ENCODE measurements around the gene FBXL20.

DNA sequence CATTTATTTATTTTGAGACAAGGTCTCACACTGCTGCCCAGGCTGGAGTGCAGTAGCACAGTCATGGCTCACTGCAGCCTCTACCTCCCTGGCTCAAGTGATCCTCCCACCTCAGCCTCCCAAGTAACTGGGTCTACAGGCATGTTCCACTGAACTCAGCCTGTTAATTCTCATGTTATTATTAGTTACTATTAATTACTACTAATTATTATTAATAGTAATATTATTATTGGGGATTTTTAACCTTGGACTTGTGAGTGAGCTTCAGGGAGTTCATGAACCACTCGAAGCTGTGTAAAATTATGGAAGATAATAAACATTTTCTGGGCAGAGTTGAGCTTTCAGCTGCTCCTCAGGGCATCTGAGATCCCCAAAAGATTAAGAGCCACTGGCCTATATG lies 171.1 kb downstream of the FBXL20 start:
- TF ChIP-seq, protein P1, sequence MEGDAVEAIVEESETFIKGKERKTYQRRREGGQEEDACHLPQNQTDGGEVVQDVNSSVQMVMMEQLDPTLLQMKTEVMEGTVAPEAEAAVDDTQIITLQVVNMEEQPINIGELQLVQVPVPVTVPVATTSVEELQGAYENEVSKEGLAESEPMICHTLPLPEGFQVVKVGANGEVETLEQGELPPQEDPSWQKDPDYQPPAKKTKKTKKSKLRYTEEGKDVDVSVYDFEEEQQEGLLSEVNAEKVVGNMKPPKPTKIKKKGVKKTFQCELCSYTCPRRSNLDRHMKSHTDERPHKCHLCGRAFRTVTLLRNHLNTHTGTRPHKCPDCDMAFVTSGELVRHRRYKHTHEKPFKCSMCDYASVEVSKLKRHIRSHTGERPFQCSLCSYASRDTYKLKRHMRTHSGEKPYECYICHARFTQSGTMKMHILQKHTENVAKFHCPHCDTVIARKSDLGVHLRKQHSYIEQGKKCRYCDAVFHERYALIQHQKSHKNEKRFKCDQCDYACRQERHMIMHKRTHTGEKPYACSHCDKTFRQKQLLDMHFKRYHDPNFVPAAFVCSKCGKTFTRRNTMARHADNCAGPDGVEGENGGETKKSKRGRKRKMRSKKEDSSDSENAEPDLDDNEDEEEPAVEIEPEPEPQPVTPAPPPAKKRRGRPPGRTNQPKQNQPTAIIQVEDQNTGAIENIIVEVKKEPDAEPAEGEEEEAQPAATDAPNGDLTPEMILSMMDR (IDR thresholded peaks at IDR 0.05): no peak
- TF ChIP-seq EZH2phosphoT487 (IDR thresholded peaks at IDR 0.05; ENCODE audit: borderline replicate concordance, low read depth) (no peak), POLR2AphosphoS5 (IDR thresholded peaks at IDR 0.05; ENCODE audit: low read depth, low read length) (no peak), TCF12 (IDR thresholded peaks at IDR 0.05) (no peak), RCOR1 (IDR thresholded peaks at IDR 0.05; ENCODE audit: low read length) (no peak), FOXJ3 (CRISPR knock-in tag; IDR thresholded peaks at IDR 0.05) (no peak), RAD21 (IDR thresholded peaks at IDR 0.05; ENCODE audit: low read length) (no peak), RFX5 (IDR thresholded peaks at IDR 0.05; ENCODE audit: low read length) (no peak), TAF1 (IDR thresholded peaks at IDR 0.05; ENCODE audit: borderline replicate concordance, low read depth, low read length) (no peak)

Measured in SK-N-SH (cell line).